ENCODE measurements around the gene MAML1. TPM values are rescaled to one million over a fixed set of nuclear protein-coding genes. Genes with fewer than 3 reads are reported as not detected.

The MAML1 gene
- polyA plus RNA-seq, 1 donor from 2014 or later = 6.8 TPM

- H3K27ac ChIP-seq (ENCODE audit: low read length) = no peak overlapping the region
- no peaks in the 10 kb centered on the region for H3K9me3 ChIP-seq (ENCODE audit: low read length)
- H3K4me2 ChIP-seq (ENCODE audit: low read length) = peak overlapping the region; percentile 19
- peak; percentile 25 for TF ChIP-seq MXI1 (conservative IDR thresholded peaks at IDR 0.05; ENCODE audit: poor library complexity, severe bottlenecking)
- TF ChIP-seq CTCF (IDR thresholded peaks at IDR 0.05; ENCODE audit: poor library complexity, severe bottlenecking) = no peak
- H3K9me2 ChIP-seq (ENCODE audit: insufficient read depth, low read length) = no peaks in the 10 kb centered on the region
- peak overlapping the region; percentile 94 for H3K4me3 ChIP-seq (ENCODE audit: low read length)
- H3F3A ChIP-seq (ENCODE audit: insufficient read depth, low read length, poor library complexity, severe bottlenecking) = no peaks in the 10 kb centered on the region
- peak overlapping the region; percentile 85 for H3K9ac ChIP-seq (ENCODE audit: low read length)
- no peaks in the 10 kb centered on the region for H3K36me3 ChIP-seq (ENCODE audit: insufficient read depth, low read length)
- no peaks in the 10 kb centered on the region for H3K27me3 ChIP-seq (ENCODE audit: insufficient read depth, low read depth, low read length)
- no peak overlapping the region for H2AFZ ChIP-seq (ENCODE audit: low read depth, low read length)
- H3K79me2 ChIP-seq (replicated peaks; ENCODE audit: insufficient read depth, low read length) = peaks cover 7% of the 10 kb centered on the region
- no peaks in the 10 kb centered on the region for H4K20me1 ChIP-seq (ENCODE audit: insufficient read depth)
Measured at GRCh38 chr5:179805529-179806249, 73.1 kb downstream of the MAML1 start.

DNA sequence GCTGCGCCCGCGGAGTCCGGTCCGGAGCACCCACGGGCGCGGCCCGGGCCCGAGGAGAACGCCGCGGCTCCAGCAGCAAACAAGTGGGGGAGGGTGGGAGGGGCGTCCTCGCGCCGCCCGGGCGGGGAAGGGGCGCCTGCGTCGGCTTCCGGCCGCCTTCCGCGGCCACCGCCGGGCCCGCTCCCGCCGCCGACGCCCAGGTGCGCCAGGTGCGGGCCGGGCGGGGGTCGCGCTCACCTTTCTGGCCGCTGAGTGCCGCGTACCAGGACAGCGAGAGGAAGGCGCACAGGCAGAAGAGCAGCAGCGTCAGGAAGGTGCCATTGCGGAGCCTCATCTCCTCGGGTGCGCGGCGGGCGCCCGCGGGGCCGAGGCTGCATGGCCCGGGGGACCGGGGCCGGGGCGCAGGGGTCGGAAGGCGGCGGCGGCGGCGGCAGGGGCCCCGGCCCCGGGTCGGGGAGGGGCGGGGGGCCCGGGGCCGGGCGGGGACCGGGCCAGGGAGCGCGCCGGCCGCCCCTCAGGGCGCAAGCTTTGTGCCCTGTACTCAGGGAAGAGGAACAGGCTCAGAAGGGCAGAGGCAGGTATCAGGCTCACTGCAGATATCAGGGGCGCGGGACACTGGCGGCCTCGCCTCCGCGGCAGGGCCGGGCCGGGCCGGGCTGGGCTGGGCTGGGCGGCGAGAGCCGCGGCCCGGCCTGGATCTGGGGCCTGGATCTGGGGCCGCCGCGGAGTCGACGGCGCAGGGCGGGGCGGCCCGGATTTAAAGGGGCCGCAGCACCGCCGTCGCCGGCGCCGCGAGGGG, 73.8 kb downstream of the MAML1 start, which contains the start of gene MGAT4B:
TSS of gene MGAT4B (minus strand) at position 617 of the 799 bp plus-strand sequence. CDS start at position 334, 283 bp downstream.
- Histone ChIP-seq H3K27ac (ENCODE audit: low read length) (peak within 1 kb of the TSS; percentile 61), H3F3A (ENCODE audit: insufficient read depth, low read length, poor library complexity, severe bottlenecking) (no peaks in the 10 kb centered on the region), H3K36me3 (ENCODE audit: insufficient read depth, low read length) (no peaks in the 10 kb centered on the region), H3K79me2 (replicated peaks; ENCODE audit: insufficient read depth, low read length) (peaks cover 7% of the 10 kb centered on the region), H3K9ac (ENCODE audit: low read length) (peak within 1 kb of the TSS; percentile 85), H2AFZ (ENCODE audit: low read depth, low read length) (peak within 1 kb of the TSS; percentile 51), H4K20me1 (ENCODE audit: insufficient read depth) (no peaks in the 10 kb centered on the region), H3K4me3 (ENCODE audit: low read length) (peak within 1 kb of the TSS; percentile 94), H3K9me3 (ENCODE audit: low read length) (no peaks in the 10 kb centered on the region), H3K27me3 (ENCODE audit: insufficient read depth, low read depth, low read length) (no peaks in the 10 kb centered on the region), H3K4me2 (ENCODE audit: low read length) (no peak within 1 kb of the TSS), H3K9me2 (ENCODE audit: insufficient read depth, low read length) (no peaks in the 10 kb centered on the region)
- TF ChIP-seq, protein P1, sequence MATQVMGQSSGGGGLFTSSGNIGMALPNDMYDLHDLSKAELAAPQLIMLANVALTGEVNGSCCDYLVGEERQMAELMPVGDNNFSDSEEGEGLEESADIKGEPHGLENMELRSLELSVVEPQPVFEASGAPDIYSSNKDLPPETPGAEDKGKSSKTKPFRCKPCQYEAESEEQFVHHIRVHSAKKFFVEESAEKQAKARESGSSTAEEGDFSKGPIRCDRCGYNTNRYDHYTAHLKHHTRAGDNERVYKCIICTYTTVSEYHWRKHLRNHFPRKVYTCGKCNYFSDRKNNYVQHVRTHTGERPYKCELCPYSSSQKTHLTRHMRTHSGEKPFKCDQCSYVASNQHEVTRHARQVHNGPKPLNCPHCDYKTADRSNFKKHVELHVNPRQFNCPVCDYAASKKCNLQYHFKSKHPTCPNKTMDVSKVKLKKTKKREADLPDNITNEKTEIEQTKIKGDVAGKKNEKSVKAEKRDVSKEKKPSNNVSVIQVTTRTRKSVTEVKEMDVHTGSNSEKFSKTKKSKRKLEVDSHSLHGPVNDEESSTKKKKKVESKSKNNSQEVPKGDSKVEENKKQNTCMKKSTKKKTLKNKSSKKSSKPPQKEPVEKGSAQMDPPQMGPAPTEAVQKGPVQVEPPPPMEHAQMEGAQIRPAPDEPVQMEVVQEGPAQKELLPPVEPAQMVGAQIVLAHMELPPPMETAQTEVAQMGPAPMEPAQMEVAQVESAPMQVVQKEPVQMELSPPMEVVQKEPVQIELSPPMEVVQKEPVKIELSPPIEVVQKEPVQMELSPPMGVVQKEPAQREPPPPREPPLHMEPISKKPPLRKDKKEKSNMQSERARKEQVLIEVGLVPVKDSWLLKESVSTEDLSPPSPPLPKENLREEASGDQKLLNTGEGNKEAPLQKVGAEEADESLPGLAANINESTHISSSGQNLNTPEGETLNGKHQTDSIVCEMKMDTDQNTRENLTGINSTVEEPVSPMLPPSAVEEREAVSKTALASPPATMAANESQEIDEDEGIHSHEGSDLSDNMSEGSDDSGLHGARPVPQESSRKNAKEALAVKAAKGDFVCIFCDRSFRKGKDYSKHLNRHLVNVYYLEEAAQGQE (IDR thresholded peaks at IDR 0.05; ENCODE audit: borderline replicate concordance) = no peak
- no peak for TF ChIP-seq EZH2 (IDR thresholded peaks at IDR 0.05; ENCODE audit: borderline replicate concordance, insufficient read depth, low read length, poor library complexity, severe bottlenecking)
- no peak for TF ChIP-seq CTCF (IDR thresholded peaks at IDR 0.05; ENCODE audit: poor library complexity, severe bottlenecking)
- no peak for TF ChIP-seq SMC3 (conservative IDR thresholded peaks at IDR 0.05; ENCODE audit: poor library complexity)
- peak; percentile 14 for TF ChIP-seq POLR2AphosphoS5 (IDR thresholded peaks at IDR 0.05)
- peak; percentile 1 for TF ChIP-seq MXI1 (conservative IDR thresholded peaks at IDR 0.05; ENCODE audit: poor library complexity, severe bottlenecking)
- no peak for TF ChIP-seq TAF1 (IDR thresholded peaks at IDR 0.05; ENCODE audit: low read depth)
- no peak for TF ChIP-seq EP300 (conservative IDR thresholded peaks at IDR 0.05; ENCODE audit: poor library complexity, severe bottlenecking)
- TF ChIP-seq RAD21 (conservative IDR thresholded peaks at IDR 0.05) = no peak

All from neural cell (in vitro differentiated cells).